ENCODE measurements around the gene NPHS2. TPM values are rescaled to one million over a fixed set of nuclear protein-coding genes. Genes with fewer than 3 reads are reported as not detected.

The NPHS2 gene
- total RNA-seq, 1 experiment from 2014 or later: not detected

DNA sequence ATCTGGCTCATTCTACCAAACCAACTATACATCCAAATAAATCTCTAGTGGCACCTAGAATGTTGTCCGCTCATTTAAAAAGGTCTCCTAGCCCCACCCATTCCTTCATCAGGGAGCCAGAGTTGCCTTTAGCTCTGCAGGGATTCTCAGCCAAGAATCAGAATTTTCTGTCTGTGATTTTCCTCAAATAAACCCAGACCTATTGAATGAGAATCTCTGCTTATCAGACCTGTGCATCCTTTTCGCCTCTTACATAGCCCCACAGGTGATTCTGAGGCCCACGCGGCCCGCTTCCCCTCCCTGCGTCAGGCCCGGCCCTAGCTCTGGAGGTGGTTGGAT lies 15.5 kb upstream of the NPHS2 start:
- BruUV-seq (replicated peaks): no TSS peak
- Histone ChIP-seq H3K27ac (ENCODE audit: low read length) (peak overlapping the region; percentile 7; the same call in 1 of the 2 replicates), H3K36me3 (ENCODE audit: control insufficient read depth, insufficient read depth, low read length) (no peaks in the 10 kb centered on the region; the same call in 1 of the 2 replicates), H3K4me3 (ENCODE audit: low read depth in 2 of 2, low read length in 2 of 2) (peak overlapping the region; percentile 46 to 53), H3K9me3 (ENCODE audit: control insufficient read depth, insufficient read depth, low read depth, low read length) (no peaks in the 10 kb centered on the region), H3K4me1 (ENCODE audit: control insufficient read depth, insufficient read depth, low read length) (peaks cover 4% of the 10 kb centered on the region; the same call in 1 of the 2 replicates), H3K27me3 (ENCODE audit: control insufficient read depth, insufficient read depth, low read length) (peaks cover 3% of the 10 kb centered on the region)
- DNase-seq (ENCODE audit: low read depth, low spot score): no peak
- intact Hi-C loops (cut with micrococcal nuclease; ENCODE audit: unreplicated experiment) (loop anchor here (10.0 kb wide), 2 partner anchors 224 to 336 kb away; no protein-coding TSS in a partner anchor), in situ Hi-C loops (cut with HindIII; ENCODE audit: low pct_unique_long_range_greater_than_20kb, low sequenced_read_pairs) (no loop called here)
- TF ChIP-seq, protein P1, sequence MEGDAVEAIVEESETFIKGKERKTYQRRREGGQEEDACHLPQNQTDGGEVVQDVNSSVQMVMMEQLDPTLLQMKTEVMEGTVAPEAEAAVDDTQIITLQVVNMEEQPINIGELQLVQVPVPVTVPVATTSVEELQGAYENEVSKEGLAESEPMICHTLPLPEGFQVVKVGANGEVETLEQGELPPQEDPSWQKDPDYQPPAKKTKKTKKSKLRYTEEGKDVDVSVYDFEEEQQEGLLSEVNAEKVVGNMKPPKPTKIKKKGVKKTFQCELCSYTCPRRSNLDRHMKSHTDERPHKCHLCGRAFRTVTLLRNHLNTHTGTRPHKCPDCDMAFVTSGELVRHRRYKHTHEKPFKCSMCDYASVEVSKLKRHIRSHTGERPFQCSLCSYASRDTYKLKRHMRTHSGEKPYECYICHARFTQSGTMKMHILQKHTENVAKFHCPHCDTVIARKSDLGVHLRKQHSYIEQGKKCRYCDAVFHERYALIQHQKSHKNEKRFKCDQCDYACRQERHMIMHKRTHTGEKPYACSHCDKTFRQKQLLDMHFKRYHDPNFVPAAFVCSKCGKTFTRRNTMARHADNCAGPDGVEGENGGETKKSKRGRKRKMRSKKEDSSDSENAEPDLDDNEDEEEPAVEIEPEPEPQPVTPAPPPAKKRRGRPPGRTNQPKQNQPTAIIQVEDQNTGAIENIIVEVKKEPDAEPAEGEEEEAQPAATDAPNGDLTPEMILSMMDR (IDR thresholded peaks at IDR 0.05): no peak
- TF ChIP-seq, protein P2, sequence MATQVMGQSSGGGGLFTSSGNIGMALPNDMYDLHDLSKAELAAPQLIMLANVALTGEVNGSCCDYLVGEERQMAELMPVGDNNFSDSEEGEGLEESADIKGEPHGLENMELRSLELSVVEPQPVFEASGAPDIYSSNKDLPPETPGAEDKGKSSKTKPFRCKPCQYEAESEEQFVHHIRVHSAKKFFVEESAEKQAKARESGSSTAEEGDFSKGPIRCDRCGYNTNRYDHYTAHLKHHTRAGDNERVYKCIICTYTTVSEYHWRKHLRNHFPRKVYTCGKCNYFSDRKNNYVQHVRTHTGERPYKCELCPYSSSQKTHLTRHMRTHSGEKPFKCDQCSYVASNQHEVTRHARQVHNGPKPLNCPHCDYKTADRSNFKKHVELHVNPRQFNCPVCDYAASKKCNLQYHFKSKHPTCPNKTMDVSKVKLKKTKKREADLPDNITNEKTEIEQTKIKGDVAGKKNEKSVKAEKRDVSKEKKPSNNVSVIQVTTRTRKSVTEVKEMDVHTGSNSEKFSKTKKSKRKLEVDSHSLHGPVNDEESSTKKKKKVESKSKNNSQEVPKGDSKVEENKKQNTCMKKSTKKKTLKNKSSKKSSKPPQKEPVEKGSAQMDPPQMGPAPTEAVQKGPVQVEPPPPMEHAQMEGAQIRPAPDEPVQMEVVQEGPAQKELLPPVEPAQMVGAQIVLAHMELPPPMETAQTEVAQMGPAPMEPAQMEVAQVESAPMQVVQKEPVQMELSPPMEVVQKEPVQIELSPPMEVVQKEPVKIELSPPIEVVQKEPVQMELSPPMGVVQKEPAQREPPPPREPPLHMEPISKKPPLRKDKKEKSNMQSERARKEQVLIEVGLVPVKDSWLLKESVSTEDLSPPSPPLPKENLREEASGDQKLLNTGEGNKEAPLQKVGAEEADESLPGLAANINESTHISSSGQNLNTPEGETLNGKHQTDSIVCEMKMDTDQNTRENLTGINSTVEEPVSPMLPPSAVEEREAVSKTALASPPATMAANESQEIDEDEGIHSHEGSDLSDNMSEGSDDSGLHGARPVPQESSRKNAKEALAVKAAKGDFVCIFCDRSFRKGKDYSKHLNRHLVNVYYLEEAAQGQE (IDR thresholded peaks at IDR 0.05; ENCODE audit: insufficient read depth in 1 of 2, low read depth in 2 of 2, low read length in 1 of 2): no peak
- TF ChIP-seq SIN3A (IDR thresholded peaks at IDR 0.05; ENCODE audit: borderline replicate concordance, insufficient read depth, low read depth, low read length) (no peak), TCF7L2 (IDR thresholded peaks at IDR 0.05; ENCODE audit: low read depth, low read length) (no peak), POLR2AphosphoS5 (IDR thresholded peaks at IDR 0.05; ENCODE audit: low read depth, low read length) (no peak)
- ChIA-PET POLR2A (no interaction called here), CTCF (no interaction called here)
- ATAC-seq: peak; percentile 17

- ChIA-PET POLR2A (no interaction called here), CTCF (no interaction called here)
- in situ Hi-C loops (cut with HindIII; ENCODE audit: low pct_unique_long_range_greater_than_20kb, low sequenced_read_pairs) (no loop called here), intact Hi-C loops (cut with micrococcal nuclease; ENCODE audit: unreplicated experiment) (loop anchor here (10.0 kb wide), 2 partner anchors 224 to 336 kb away; no protein-coding TSS in a partner anchor)
- peaks cover 8% of the 10 kb centered on the region for H3K4me1 ChIP-seq (ENCODE audit: control insufficient read depth, insufficient read depth, low read length)
- DNase-seq (ENCODE audit: low read depth, low spot score) (no peak), ATAC-seq (no peak)
- no peaks in the 10 kb centered on the region for H3K36me3 ChIP-seq (ENCODE audit: control insufficient read depth, insufficient read depth, low read length)
- no TSS peak for BruUV-seq (replicated peaks)
- peaks cover 7% of the 10 kb centered on the region for H3K27me3 ChIP-seq (ENCODE audit: control insufficient read depth, insufficient read depth, low read length)
- no peaks in the 10 kb centered on the region for H3K9me3 ChIP-seq (ENCODE audit: control insufficient read depth, insufficient read depth, low read depth, low read length)
- TF ChIP-seq, protein P2 (IDR thresholded peaks at IDR 0.05; ENCODE audit: insufficient read depth in 1 of 2, low read depth in 2 of 2, low read length in 1 of 2): no peak
- TF ChIP-seq POLR2AphosphoS5 (IDR thresholded peaks at IDR 0.05; ENCODE audit: low read depth, low read length) (no peak), SIN3A (IDR thresholded peaks at IDR 0.05; ENCODE audit: borderline replicate concordance, insufficient read depth, low read depth, low read length) (no peak), TCF7L2 (IDR thresholded peaks at IDR 0.05; ENCODE audit: low read depth, low read length) (no peak)
- TF ChIP-seq, protein P1 (IDR thresholded peaks at IDR 0.05): no peak
- no peak overlapping the region for H3K4me3 ChIP-seq (ENCODE audit: low read depth in 2 of 2, low read length in 2 of 2)
- H3K27ac ChIP-seq (ENCODE audit: low read length): no peak overlapping the region
These were observed 14.9 kb upstream of the NPHS2 start for GRCh38 chr1:179590671-179591070.
